T-cell (primary cell): ENCODE results near the gene RAB43. TPM values are rescaled to one million over a fixed set of nuclear protein-coding genes. Genes with fewer than 3 reads are reported as not detected.
A peak's percentile ranks its signal among the peaks of the same experiment; 100 is the strongest.
"Not testable (repeated sequence)": the region's sequence is repeated elsewhere in the genome, so short reads cannot be mapped to it uniquely, and the experiment has no call there.

ENCODE experiments used
- ATAC-seq, 4 experiments: fragments of 200-7000 bp in 3 of 4; fragments of 150-1000 bp in 1 of 4; cut with Tn5 transposase; replicated peaks in 1 of 4; 1 replicate in 3 of 4; 2 replicates in 1 of 4; pipeline ENCODE4 v1.10.0; 2021; ENCODE audit warnings: moderate library complexity in 3 of 4, mild to moderate bottlenecking in 2 of 4, moderate number of reproducible peaks in 1 of 4
- CTCF ChIA-PET, 2 donors: fragments of 300-600 bp; sonication (Branson Sonifier 250); formaldehyde crosslinking; loops; one replicate each; lab custom pipeline; 2022; ENCODE audit warnings: antibody characterized with exemption in 2 of 2; lab: Charles Lee
- POLR2A ChIA-PET, 2 donors: fragments of 300-600 bp; sonication (Branson Sonifier 250); formaldehyde crosslinking; loops; one replicate each; lab custom pipeline; 2022; ENCODE audit warnings: antibody characterized with exemption in 2 of 2; lab: Charles Lee
- DNase-seq, 35 experiments: peaks; one replicate each; pipeline versions ENCODE4 v3.0.0 to v3.0.0-alpha.2; 2013 to 2023
- H3K27ac ChIP-seq: one replicate; pipeline ENCODE4 v1.5.1; 2013; ENCODE audit warnings: low read length
- H3K27me3 ChIP-seq, 2 experiments: replicated peaks in 1 of 2; 1 replicate in 1 of 2; 2 replicates in 1 of 2; pipeline versions ENCODE4 v1.6.1 to v1.7.0; 2013; ENCODE audit warnings: low read length in 1 of 2, mixed read lengths in 1 of 2; ENCODE audit not compliant: control insufficient read depth in 2 of 2, insufficient read depth in 2 of 2; ENCODE audit errors: extremely low read depth in 1 of 2
- H3K36me3 ChIP-seq, 2 donors: 1 replicate in 1 of 2; 2 replicates in 1 of 2; pipeline versions ENCODE4 v1.6.1 to v1.7.0; 2013; ENCODE audit warnings: low read length in 1 of 2; ENCODE audit not compliant: control insufficient read depth in 2 of 2, insufficient read depth in 1 of 2; ENCODE audit errors: extremely low read depth in 1 of 2
- H3K4me1 ChIP-seq, 2 experiments: 1 replicate in 1 of 2; 2 replicates in 1 of 2; pipeline versions ENCODE4 v1.6.1 to v1.7.0; 2013; ENCODE audit warnings: low read length in 2 of 2, mixed read lengths in 1 of 2; ENCODE audit not compliant: insufficient read depth in 2 of 2, control insufficient read depth in 1 of 2; ENCODE audit errors: extremely low read depth in 1 of 2
- H3K4me3 ChIP-seq, 2 donors: 1 replicate in 1 of 2; 2 replicates in 1 of 2; pipeline versions ENCODE4 v1.5.1 to v1.7.0; 2013; ENCODE audit warnings: mild to moderate bottlenecking in 2 of 2, low read length in 1 of 2, moderate library complexity in 1 of 2; ENCODE audit not compliant: control insufficient read depth in 1 of 2; ENCODE audit errors: extremely low read depth in 1 of 2
- H3K9me3 ChIP-seq: 2 replicates; pipeline ENCODE4 v1.7.0; 2013
- H3K27ac Mint-ChIP-seq, 2 donors: one replicate each; pipeline ENCODE4 v1.8.0; 2020 to 2021; ENCODE audit warnings: mild to moderate bottlenecking in 2 of 2, mixed read lengths in 2 of 2
- H3K27me3 Mint-ChIP-seq, 2 donors: one replicate each; pipeline ENCODE4 v1.8.0; 2021 to 2022; ENCODE audit warnings: mixed read lengths in 2 of 2
- H3K36me3 Mint-ChIP-seq: one replicate; pipeline ENCODE4 v1.8.0; 2021; ENCODE audit warnings: mixed read lengths
- H3K4me1 Mint-ChIP-seq, 3 donors: one replicate each; pipeline ENCODE4 v1.8.0; 2020 to 2022; ENCODE audit warnings: mixed read lengths in 3 of 3, mild to moderate bottlenecking in 1 of 3
- H3K4me3 Mint-ChIP-seq, 3 donors: one replicate each; pipeline ENCODE4 v1.8.0; 2020 to 2022; ENCODE audit warnings: mild to moderate bottlenecking in 3 of 3, mixed read lengths in 3 of 3, moderate library complexity in 3 of 3
- H3K9me3 Mint-ChIP-seq, 3 donors: one replicate each; pipeline ENCODE4 v1.8.0; 2020 to 2022; ENCODE audit warnings: mixed read lengths in 3 of 3
- WGBS: methylation state at CpG from one replicate; pipeline ENCODE4 v1.1.5; 2013; ENCODE audit warnings: missing lambda C conversion rate; ENCODE audit not compliant: insufficient coverage; 5-methylcytosine and 5-hydroxymethylcytosine counted together
- total RNA-seq, 35 experiments: library from RNA in 6 of 35; stranded (reverse) in 6 of 35; fragments of 120-200 nt in 1 of 35; gene quantifications; one replicate each; pipeline versions ENCODE4 v1.2.1 to v1.2.4 and lab custom pipeline; 2013 to 2026

RAB43 gene
- total RNA-seq, 5 donors from 2014 or later (not counting 1 experiment from before 2014, with no cell fraction given) = 53.8 to 96.9 (median 77.6) TPM

GRCh38 chr3:129068291-129068886 is 53.2 kb downstream of the RAB43 start:
- H3K9me3 Mint-ChIP-seq = no peaks in the 10 kb centered on the region
- Histone ChIP-seq H3K36me3 (no peaks in the 10 kb centered on the region), H3K27ac (no peak overlapping the region), H3K27me3 (peaks cover 0 to 16% of the 10 kb centered on the region in 2 experiments), H3K4me1 (peaks cover 0 to 14% of the 10 kb centered on the region in 2 experiments), H3K9me3 (no peaks in the 10 kb centered on the region), H3K4me3 (peak overlapping the region; percentile 33 to 46)
- peaks cover 10 to 20% (median 18%) of the 10 kb centered on the region in 3 donors for H3K4me1 Mint-ChIP-seq
- POLR2A ChIA-PET = interaction anchor here (0.6 to 0.8 kb wide), 3 partner anchors 19 to 153 kb away, joined by 3 to 4 read pairs (median 4); no protein-coding TSS in a partner anchor
- peaks cover 0 to 6% of the 10 kb centered on the region in 2 donors for H3K27me3 Mint-ChIP-seq
- no peak for DNase-seq
- H3K4me3 Mint-ChIP-seq = peak overlapping the region; percentile 59 to 72 (median 61)
- WGBS = 16% methylated on average over 36 of the region's 44 CpGs
- peak; percentile 49 to 77 (median 69) for ATAC-seq
- H3K27ac Mint-ChIP-seq = no peak overlapping the region
- no peaks in the 10 kb centered on the region for H3K36me3 Mint-ChIP-seq
- CTCF ChIA-PET = interaction anchor here (0.5 to 1.8 kb wide), 11 partner anchors 11 to 1473 kb away, joined by 3 to 6 read pairs (median 4); no protein-coding TSS in a partner anchor

DNA sequence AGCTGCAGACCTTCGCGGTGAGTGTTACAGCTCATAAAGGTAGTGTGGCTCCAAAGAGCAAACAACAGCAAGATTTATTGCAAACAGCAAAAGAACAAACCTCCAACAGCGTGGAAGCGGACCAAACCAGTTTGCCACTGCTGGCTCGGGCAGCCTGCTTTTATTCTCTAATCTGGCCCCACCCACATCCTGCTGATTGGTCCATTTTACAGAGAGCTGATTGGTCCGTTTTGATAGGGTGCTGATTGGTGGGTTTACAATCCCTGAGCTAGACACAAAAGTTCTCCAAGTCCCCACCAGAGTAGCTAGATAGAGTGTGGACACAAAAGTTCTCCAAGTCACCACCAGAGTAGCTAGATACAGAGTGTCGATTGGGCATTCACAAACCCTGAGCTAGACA is 53.9 kb downstream of the RAB43 start:
- CTCF ChIA-PET = interaction anchor here in 1 of 2 donors (1.0 to 1.8 kb wide), 3 partner anchors 12 to 51 kb away, joined by 3 to 5 read pairs (median 3); no protein-coding TSS in a partner anchor
- Mint-ChIP-seq H3K4me1 (peaks cover 10 to 20% (median 18%) of the 10 kb centered on the region in 3 donors), H3K4me3 (peak overlapping the region; percentile 56 to 72 (median 59))
- POLR2A ChIA-PET = interaction anchor here in 1 of 2 donors (0.8 kb wide), 1 partner anchor 18 kb away, joined by 3 read pairs; no protein-coding TSS in a partner anchor
- 94% methylated on average over 3 of the region's 7 CpGs for WGBS
- not testable (repeated sequence) for H3K36me3 ChIP-seq, H3K9me3 ChIP-seq, H3K4me3 ChIP-seq, H3K27ac Mint-ChIP-seq, H3K27ac ChIP-seq, H3K36me3 Mint-ChIP-seq, H3K27me3 Mint-ChIP-seq, H3K9me3 Mint-ChIP-seq
- H3K27me3 ChIP-seq = peaks cover 0 to 16% of the 10 kb centered on the region in 2 experiments
- peak in 22 of 35 experiments; percentile 8 to 71 (median 38) for DNase-seq
- H3K4me1 ChIP-seq = peaks cover 0 to 14% of the 10 kb centered on the region in 2 experiments
- peak in 2 of 4 experiments; percentile 22 to 29 for ATAC-seq

- WGBS = 91% methylated on average over 3 of the region's 4 CpGs
- H3K4me1 Mint-ChIP-seq = peaks cover 10 to 20% (median 18%) of the 10 kb centered on the region in 3 donors
- H3K27ac Mint-ChIP-seq = no peak overlapping the region
- H3K4me3 ChIP-seq = no peak overlapping the region
- no peak overlapping the region for H3K4me3 Mint-ChIP-seq
- H3K36me3 ChIP-seq = no peaks in the 10 kb centered on the region
- H3K9me3 ChIP-seq = no peaks in the 10 kb centered on the region
- no peak for DNase-seq
- ChIA-PET CTCF (no interaction called here), POLR2A (interaction anchor here in 1 of 2 donors (0.6 kb wide), 2 partner anchors 168 to 949 kb away, joined by 3 to 4 read pairs; no protein-coding TSS in a partner anchor)
- no peak overlapping the region for H3K27ac ChIP-seq
- H3K36me3 Mint-ChIP-seq = no peaks in the 10 kb centered on the region
- H3K27me3 ChIP-seq = peaks cover 0 to 14% of the 10 kb centered on the region in 2 experiments
- ATAC-seq = no peak
- H3K9me3 Mint-ChIP-seq = no peaks in the 10 kb centered on the region
- H3K27me3 Mint-ChIP-seq = peaks cover 0 to 6% of the 10 kb centered on the region in 2 donors
- H3K4me1 ChIP-seq = peaks cover 0 to 14% of the 10 kb centered on the region in 2 experiments
Measured at GRCh38 chr3:129065720-129066073, 55.9 kb downstream of the RAB43 start.

GRCh38 chr3:129065016-129065719 is 56.4 kb downstream of the RAB43 start:
- DNase-seq (no peak), ATAC-seq (no peak)
- CTCF ChIA-PET = interaction anchor here in 1 of 2 donors (0.6 kb wide), 1 partner anchor 178 kb away, joined by 3 read pairs; no protein-coding TSS in a partner anchor
- H3K9me3 Mint-ChIP-seq = no peaks in the 10 kb centered on the region
- H3K9me3 ChIP-seq = no peaks in the 10 kb centered on the region
- H3K36me3 Mint-ChIP-seq = no peaks in the 10 kb centered on the region
- H3K27ac ChIP-seq = no peak overlapping the region
- WGBS = 85% methylated on average over 10 of the region's 14 CpGs
- POLR2A ChIA-PET = no interaction called here
- no peaks in the 10 kb centered on the region for H3K36me3 ChIP-seq
- H3K27me3 Mint-ChIP-seq = peaks cover 0 to 5% of the 10 kb centered on the region in 2 donors
- H3K4me3 Mint-ChIP-seq = no peak overlapping the region
- peaks cover 0 to 17% of the 10 kb centered on the region in 2 experiments for H3K27me3 ChIP-seq
- H3K4me3 ChIP-seq = no peak overlapping the region
- H3K4me1 ChIP-seq = peaks cover 0 to 14% of the 10 kb centered on the region in 2 experiments
- no peak overlapping the region for H3K27ac Mint-ChIP-seq
- H3K4me1 Mint-ChIP-seq = peaks cover 7 to 17% (median 15%) of the 10 kb centered on the region in 3 donors

GRCh38 chr3:129063841-129064482 is 57.6 kb downstream of the RAB43 start:
- Histone ChIP-seq H3K9me3 (no peaks in the 10 kb centered on the region), H3K36me3 (no peaks in the 10 kb centered on the region), H3K27me3 (peaks cover 0 to 11% of the 10 kb centered on the region in 2 experiments), H3K4me1 (peaks cover 0 to 9% of the 10 kb centered on the region in 2 experiments), H3K27ac (no peak overlapping the region), H3K4me3 (no peak overlapping the region)
- H3K27me3 Mint-ChIP-seq = no peaks in the 10 kb centered on the region
- H3K4me1 Mint-ChIP-seq = peaks cover 0 to 9% (median 9%) of the 10 kb centered on the region in 3 donors
- ChIA-PET POLR2A (no interaction called here), CTCF (interaction anchor here (0.7 kb wide), 2 partner anchors 184 to 870 kb away, joined by 3 to 4 read pairs; no protein-coding TSS in a partner anchor)
- no peaks in the 10 kb centered on the region for H3K9me3 Mint-ChIP-seq
- no peak overlapping the region for H3K4me3 Mint-ChIP-seq
- ATAC-seq (no peak), DNase-seq (no peak)
- 93% methylated on average over 14 of the region's 15 CpGs for WGBS
- H3K36me3 Mint-ChIP-seq = no peaks in the 10 kb centered on the region
- H3K27ac Mint-ChIP-seq = no peak overlapping the region
